ENCODE measurements around the gene ATP5F1D. TPM values are rescaled to one million over a fixed set of nuclear protein-coding genes. Genes with fewer than 3 reads are reported as not detected.

Gene ATP5F1D
- total RNA-seq, 1 donor from 2014 or later = 172 TPM

DNA sequence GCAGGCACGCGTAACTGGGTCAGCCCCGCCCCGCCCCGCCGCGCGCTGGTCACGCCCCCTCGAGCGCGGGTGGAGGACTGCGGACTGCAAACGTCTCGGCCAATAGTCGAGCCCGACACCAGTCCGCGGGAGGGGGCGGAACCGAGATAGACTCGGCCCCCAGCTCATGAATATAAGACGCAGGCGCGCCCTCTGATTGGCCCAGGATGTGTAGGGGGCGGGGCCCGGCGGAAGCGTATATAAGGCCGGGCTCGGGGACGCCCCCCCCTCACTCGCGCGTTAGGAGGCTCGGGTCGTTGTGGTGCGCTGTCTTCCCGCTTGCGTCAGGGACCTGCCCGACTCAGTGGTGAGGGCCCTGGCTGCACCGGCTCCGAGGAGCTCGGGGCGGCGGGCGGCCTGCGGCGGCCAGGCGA is 27.5 kb downstream of the ATP5F1D start, which contains the start of gene CIRBP:
Gene CIRBP, plus strand, starts transcription at position 268 of the 413 bp plus-strand sequence. CDS start 1,602 bp downstream, outside the sequence.
- Mint-ChIP-seq H3K9me3 (no peaks in the 10 kb centered on the region), H3K4me3 (peak within 1 kb of the TSS; percentile 86), H3K27me3 (no peaks in the 10 kb centered on the region), H3K4me1 (peaks cover 79% of the 10 kb centered on the region), H3K36me3 (ENCODE audit: low read depth) (peaks cover 42% of the 10 kb centered on the region), H3K27ac (peak within 1 kb of the TSS; percentile 85)
- TF ChIP-seq, protein P1, sequence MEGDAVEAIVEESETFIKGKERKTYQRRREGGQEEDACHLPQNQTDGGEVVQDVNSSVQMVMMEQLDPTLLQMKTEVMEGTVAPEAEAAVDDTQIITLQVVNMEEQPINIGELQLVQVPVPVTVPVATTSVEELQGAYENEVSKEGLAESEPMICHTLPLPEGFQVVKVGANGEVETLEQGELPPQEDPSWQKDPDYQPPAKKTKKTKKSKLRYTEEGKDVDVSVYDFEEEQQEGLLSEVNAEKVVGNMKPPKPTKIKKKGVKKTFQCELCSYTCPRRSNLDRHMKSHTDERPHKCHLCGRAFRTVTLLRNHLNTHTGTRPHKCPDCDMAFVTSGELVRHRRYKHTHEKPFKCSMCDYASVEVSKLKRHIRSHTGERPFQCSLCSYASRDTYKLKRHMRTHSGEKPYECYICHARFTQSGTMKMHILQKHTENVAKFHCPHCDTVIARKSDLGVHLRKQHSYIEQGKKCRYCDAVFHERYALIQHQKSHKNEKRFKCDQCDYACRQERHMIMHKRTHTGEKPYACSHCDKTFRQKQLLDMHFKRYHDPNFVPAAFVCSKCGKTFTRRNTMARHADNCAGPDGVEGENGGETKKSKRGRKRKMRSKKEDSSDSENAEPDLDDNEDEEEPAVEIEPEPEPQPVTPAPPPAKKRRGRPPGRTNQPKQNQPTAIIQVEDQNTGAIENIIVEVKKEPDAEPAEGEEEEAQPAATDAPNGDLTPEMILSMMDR (IDR thresholded peaks at IDR 0.05) = no peak
- peak; percentile 99 for DNase-seq
- intact Hi-C loops (cut with micrococcal nuclease) = loop anchor here (1.0 to 2.0 kb wide), 3 partner anchors 8 to 472 kb away; partner anchors contain the start of genes DAZAP1 and PTBP1
- ChIA-PET CTCF (interaction anchor here (0.8 to 9.8 kb wide), 3 partner anchors 17 to 406 kb away, joined by 3 to 540 read pairs (median 3); partner anchors contain the start of gene ATP5F1D), POLR2A (interaction anchor here (0.5 to 11.5 kb wide), 88 partner anchors 8 to 1681 kb away, joined by 3 to 824 read pairs (median 5); partner anchors contain the start of genes ABCA7, ARHGAP45, ATP5F1D and C19orf25)
- ATAC-seq (ENCODE audit: low read depth) = peak; percentile 72

DNA sequence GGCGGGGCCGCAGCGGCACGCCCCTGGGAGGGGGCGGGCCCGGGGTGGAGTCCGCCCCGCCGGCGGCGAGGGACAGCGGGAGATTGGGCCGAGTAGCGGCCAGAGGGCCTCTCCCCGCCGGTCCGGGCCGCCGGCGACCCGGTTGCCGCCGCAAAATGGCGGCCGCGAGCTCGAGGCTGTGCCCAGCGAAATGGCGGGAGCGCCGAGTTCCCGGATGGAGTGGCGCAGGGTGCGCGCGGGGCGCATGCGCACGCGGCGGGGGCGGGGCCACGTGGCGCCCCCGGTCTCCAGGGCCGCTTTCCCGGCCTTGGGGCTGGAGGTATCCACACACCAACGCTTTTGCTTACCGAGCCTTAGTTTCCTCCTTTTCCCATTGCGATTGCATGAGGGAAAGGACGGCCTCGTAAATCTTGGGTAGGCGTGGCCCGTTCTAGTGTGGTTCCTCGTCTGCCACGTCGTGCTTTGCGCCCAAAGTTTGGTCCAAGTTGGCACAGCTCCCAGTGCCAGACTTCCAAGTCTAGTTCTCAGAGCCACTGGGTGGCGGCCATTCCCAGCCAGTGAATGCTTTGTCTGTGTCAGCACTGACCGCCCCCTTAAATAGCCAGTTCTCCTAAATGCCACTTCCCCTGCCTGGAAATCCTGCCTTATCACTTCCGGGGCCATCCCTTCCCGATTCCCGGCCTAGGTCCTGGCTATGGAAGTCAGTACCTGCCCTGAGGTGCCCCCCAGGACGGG is 28.1 kb downstream of the ATP5F1D start:
- DNase-seq (peak; percentile 86), ATAC-seq (ENCODE audit: low read depth) (peak; percentile 9)
- Mint-ChIP-seq H3K4me1 (peaks cover 77% of the 10 kb centered on the region), H3K36me3 (ENCODE audit: low read depth) (peaks cover 45% of the 10 kb centered on the region), H3K9me3 (no peaks in the 10 kb centered on the region), H3K27ac (peak overlapping the region; percentile 80), H3K27me3 (no peaks in the 10 kb centered on the region), H3K4me3 (peak overlapping the region; percentile 86)
- ChIA-PET POLR2A (interaction anchor here (0.5 to 11.5 kb wide), 64 partner anchors 8 to 1681 kb away, joined by 3 to 824 read pairs (median 6); partner anchors contain the start of genes ABCA7, ARHGAP45, ATP5F1D and C19orf25), CTCF (interaction anchor here (0.8 to 9.8 kb wide), 3 partner anchors 18 to 407 kb away, joined by 3 to 540 read pairs (median 3); partner anchors contain the start of gene ATP5F1D)
- TF ChIP-seq, protein P1 (IDR thresholded peaks at IDR 0.05) = no peak
- intact Hi-C loops (cut with micrococcal nuclease) = loop anchor here (1.0 to 2.0 kb wide), 3 partner anchors 8 to 473 kb away; partner anchors contain the start of genes DAZAP1 and PTBP1

DNA sequence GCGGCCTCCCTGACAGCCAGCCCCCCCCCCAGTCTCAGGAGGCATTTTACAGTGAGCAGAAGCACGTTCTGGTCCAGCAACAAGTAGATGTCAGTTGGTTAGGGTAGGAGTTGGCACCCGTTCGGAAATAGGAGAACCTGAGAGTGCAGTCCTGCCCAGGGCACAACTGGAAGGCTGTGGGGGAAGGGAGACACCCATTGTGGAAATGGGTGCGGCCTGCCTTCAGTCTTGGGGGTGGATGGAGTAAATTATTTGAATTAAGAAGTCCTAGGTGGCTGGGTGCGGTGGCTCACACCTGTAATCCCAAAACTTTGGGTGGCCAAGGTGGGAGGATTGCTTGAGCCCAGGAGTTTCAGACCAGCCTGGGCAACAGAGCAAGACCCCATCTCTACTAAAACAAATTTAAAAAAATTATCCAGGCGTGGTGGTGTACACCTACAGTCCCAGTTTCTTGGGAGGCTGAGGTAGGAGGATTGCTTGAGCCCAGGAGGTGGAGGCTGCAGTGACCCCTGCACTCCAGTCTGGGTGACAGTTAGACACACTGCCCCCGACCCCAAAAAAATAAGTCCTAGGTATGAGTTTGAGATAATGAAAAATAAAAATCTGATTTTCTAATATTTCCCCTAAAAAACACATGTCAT is 28.8 kb downstream of the ATP5F1D start:
- CTCF ChIA-PET = interaction anchor here (0.8 to 9.8 kb wide), 2 partner anchors 27 to 408 kb away, joined by 3 to 540 read pairs; partner anchors contain the start of gene ATP5F1D
- ATAC-seq (ENCODE audit: low read depth) = no peak
- TF ChIP-seq, protein P1 (IDR thresholded peaks at IDR 0.05) = no peak
- intact Hi-C loops (cut with micrococcal nuclease) = no loop called here
- no peaks in the 10 kb centered on the region for H3K9me3 Mint-ChIP-seq
- H3K27me3 Mint-ChIP-seq = no peaks in the 10 kb centered on the region
- H3K27ac Mint-ChIP-seq = peak overlapping the region; percentile 80
- DNase-seq = no peak
- H3K4me1 Mint-ChIP-seq = peaks cover 71% of the 10 kb centered on the region
- H3K4me3 Mint-ChIP-seq = peak overlapping the region; percentile 86
- POLR2A ChIA-PET = interaction anchor here (1.5 to 4.0 kb wide), 3 partner anchors 16 to 25 kb away, joined by 33 to 139 read pairs (median 37); no protein-coding TSS in a partner anchor
- H3K36me3 Mint-ChIP-seq (ENCODE audit: low read depth) = peaks cover 45% of the 10 kb centered on the region

DNA sequence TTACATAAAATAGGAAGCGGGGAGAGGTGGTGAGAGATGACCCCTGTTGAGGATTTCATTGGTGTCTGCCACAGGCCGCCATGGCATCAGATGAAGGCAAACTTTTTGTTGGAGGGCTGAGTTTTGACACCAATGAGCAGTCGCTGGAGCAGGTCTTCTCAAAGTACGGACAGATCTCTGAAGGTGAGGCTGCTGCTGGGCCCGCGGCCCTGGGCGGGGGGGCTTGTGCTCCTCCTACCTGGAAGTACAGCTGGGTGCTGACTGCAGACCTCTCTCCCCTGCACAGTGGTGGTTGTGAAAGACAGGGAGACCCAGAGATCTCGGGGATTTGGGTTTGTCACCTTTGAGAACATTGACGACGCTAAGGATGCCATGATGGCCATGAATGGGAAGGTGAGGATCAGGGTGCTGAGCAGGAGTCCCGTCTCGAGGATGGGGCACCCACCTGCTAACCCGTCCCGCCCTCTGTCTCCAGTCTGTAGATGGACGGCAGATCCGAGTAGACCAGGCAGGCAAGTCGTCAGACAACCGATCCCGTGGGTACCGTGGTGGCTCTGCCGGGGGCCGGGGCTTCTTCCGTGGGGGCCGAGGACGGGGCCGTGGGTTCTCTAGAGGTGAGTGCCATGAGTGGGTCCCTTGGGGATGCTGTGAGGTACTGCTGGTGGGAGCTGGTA is 29.4 kb downstream of the ATP5F1D start:
- ATAC-seq (ENCODE audit: low read depth) (no peak), DNase-seq (no peak)
- POLR2A ChIA-PET = interaction anchor here (1.1 to 4.0 kb wide), 3 partner anchors 9 to 29 kb away, joined by 3 to 33 read pairs (median 9); partner anchors contain the start of gene ATP5F1D
- TF ChIP-seq, protein P1 (IDR thresholded peaks at IDR 0.05) = no peak
- Mint-ChIP-seq H3K4me3 (peak overlapping the region; percentile 86), H3K27me3 (no peaks in the 10 kb centered on the region), H3K9me3 (no peaks in the 10 kb centered on the region), H3K36me3 (ENCODE audit: low read depth) (peaks cover 47% of the 10 kb centered on the region), H3K27ac (peak overlapping the region; percentile 80), H3K4me1 (peaks cover 65% of the 10 kb centered on the region)
- intact Hi-C loops (cut with micrococcal nuclease) = no loop called here
- CTCF ChIA-PET = no interaction called here
